Adrenal gland (tissue), 5 donors: Measurements from ENCODE around the gene MS4A14.

Source experiments
- POLR2A ChIP-seq, 2 donors: fragments of 450-650 bp; IDR thresholded peaks; one replicate each; pipeline ENCODE4 v1.6.1; 2017; ENCODE audit warnings: antibody characterized with exemption in 2 of 2, mild to moderate bottlenecking in 2 of 2, moderate library complexity in 1 of 2
- TF ChIP-seq, protein P1 (sequence below), 6 experiments: fragments of 450-650 bp in 4 of 6; fragments of 200-600 bp in 2 of 6; sonication (generic) in 1 of 6; IDR thresholded peaks; 1 replicate in 5 of 6; 2 replicates in 1 of 6; pipeline versions ENCODE4 v1.5.1 to v1.8.0; 2016 to 2021; ENCODE audit warnings: antibody characterized with exemption in 6 of 6, mild to moderate bottlenecking in 2 of 6, moderate library complexity in 1 of 6
- donor health status: DM: no; HTN: no; CAD: no.

DNA sequence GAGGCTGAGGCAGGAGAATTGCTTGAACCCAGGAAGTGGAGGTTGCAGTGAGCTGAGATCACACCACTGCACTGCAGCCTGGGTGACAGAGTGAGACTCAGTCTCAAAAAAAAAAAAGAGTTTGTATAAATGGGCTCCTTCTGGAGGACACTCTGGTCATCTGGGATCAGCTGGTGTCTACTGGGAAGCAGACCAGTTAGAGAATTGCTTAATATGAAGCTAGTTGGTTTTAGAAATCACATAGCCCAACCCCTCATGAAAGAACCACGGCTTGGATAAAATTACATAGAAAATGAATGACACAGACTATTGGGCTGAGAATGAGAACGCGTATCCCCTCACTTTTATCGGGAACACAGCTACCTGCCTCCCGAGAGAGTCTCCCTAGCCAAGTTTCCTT lies 3.2 kb upstream of the MS4A14 start:
- TF ChIP-seq, protein P1, sequence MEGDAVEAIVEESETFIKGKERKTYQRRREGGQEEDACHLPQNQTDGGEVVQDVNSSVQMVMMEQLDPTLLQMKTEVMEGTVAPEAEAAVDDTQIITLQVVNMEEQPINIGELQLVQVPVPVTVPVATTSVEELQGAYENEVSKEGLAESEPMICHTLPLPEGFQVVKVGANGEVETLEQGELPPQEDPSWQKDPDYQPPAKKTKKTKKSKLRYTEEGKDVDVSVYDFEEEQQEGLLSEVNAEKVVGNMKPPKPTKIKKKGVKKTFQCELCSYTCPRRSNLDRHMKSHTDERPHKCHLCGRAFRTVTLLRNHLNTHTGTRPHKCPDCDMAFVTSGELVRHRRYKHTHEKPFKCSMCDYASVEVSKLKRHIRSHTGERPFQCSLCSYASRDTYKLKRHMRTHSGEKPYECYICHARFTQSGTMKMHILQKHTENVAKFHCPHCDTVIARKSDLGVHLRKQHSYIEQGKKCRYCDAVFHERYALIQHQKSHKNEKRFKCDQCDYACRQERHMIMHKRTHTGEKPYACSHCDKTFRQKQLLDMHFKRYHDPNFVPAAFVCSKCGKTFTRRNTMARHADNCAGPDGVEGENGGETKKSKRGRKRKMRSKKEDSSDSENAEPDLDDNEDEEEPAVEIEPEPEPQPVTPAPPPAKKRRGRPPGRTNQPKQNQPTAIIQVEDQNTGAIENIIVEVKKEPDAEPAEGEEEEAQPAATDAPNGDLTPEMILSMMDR (IDR thresholded peaks at IDR 0.05): no peak
- no peak for TF ChIP-seq POLR2A (IDR thresholded peaks at IDR 0.05)
